Activated CD8-positive, alpha-beta memory T cell treated with anti-CD3 and anti-CD28 coated beads for 36 hours (primary cell): Measurements from ENCODE around the gene PCGF2. TPM values are rescaled to one million over a fixed set of nuclear protein-coding genes. Genes with fewer than 3 reads are reported as not detected.
"Not testable (repeated sequence)": the region's sequence is repeated elsewhere in the genome, so short reads cannot be mapped to it uniquely, and the experiment has no call there.

ENCODE experiments used
- CTCF ChIA-PET: fragments of 350-600 bp; sonication (Branson Sonifier 250); formaldehyde crosslinking; loops from one replicate; lab custom pipeline; 2021; ENCODE audit warnings: antibody characterized with exemption; lab: Charles Lee
- POLR2A ChIA-PET: fragments of 350-600 bp; sonication (Branson Sonifier 250); formaldehyde crosslinking; loops from one replicate; lab custom pipeline; 2021; ENCODE audit warnings: antibody characterized with exemption; lab: Charles Lee
- total RNA-seq, 2 experiments: library from RNA; stranded (reverse); gene quantifications; one replicate each; pipeline ENCODE4 v1.2.3, GENCODE V29; 2021

The PCGF2 gene
- total RNA-seq = 1 to 10 TPM; 1.2 to 1.4 TPM

- POLR2A ChIA-PET = no interaction called here
- CTCF ChIA-PET = no interaction called here
Measured at GRCh38 chr17:38748149-38748891, at the start of gene PCGF2. TSS of gene PCGF2 (minus strand) at chr17:38748336. CDS start at chr17:38740402, 7,934 bp downstream.

- ChIA-PET POLR2A (interaction anchor here (0.6 kb wide), 1 partner anchor 15 kb away, joined by 3 read pairs; no protein-coding TSS in a partner anchor), CTCF (no interaction called here)
Measured at GRCh38 chr17:38797828-38798227, 49.7 kb upstream of the PCGF2 start.

GRCh38 chr17:38797158-38797490 is 49.0 kb upstream of the PCGF2 start:
- CTCF ChIA-PET = no interaction called here
- POLR2A ChIA-PET = no interaction called here

- CTCF ChIA-PET = interaction anchor here (0.6 kb wide), 1 partner anchor 14 kb away, joined by 3 read pairs; no protein-coding TSS in a partner anchor
- POLR2A ChIA-PET = no interaction called here
Measured at GRCh38 chr17:38796451-38797157, 48.5 kb upstream of the PCGF2 start.

- POLR2A ChIA-PET = no interaction called here
Measured at GRCh38 chr17:38794221-38794620, 46.1 kb upstream of the PCGF2 start.

GRCh38 chr17:38791162-38791561 is 43.0 kb upstream of the PCGF2 start:
- ChIA-PET POLR2A (interaction anchor here (0.6 to 0.7 kb wide), 2 partner anchors 35 to 118 kb away, joined by 3 to 5 read pairs; no protein-coding TSS in a partner anchor), CTCF (interaction anchor here (0.6 to 1.0 kb wide), 2 partner anchors 11 to 299 kb away, joined by 3 read pairs; no protein-coding TSS in a partner anchor)

More at GRCh38 chr17:38794221-38794620, 46.1 kb upstream of the PCGF2 start:
- CTCF ChIA-PET = interaction anchor here (1.0 kb wide), 1 partner anchor 285 kb away, joined by 3 read pairs; no protein-coding TSS in a partner anchor

GRCh38 chr17:38790148-38790707 is 42.1 kb upstream of the PCGF2 start:
- CTCF ChIA-PET = interaction anchor here (1.0 kb wide), 1 partner anchor 11 kb away, joined by 3 read pairs; no protein-coding TSS in a partner anchor
- POLR2A ChIA-PET = not testable (repeated sequence)

GRCh38 chr17:38789185-38789584 is 41.0 kb upstream of the PCGF2 start:
- ChIA-PET POLR2A (no interaction called here), CTCF (no interaction called here)

GRCh38 chr17:38787999-38788398 is 39.9 kb upstream of the PCGF2 start:
- CTCF ChIA-PET = interaction anchor here (1.5 kb wide), 1 partner anchor 111 kb away, joined by 5 read pairs; no protein-coding TSS in a partner anchor

GRCh38 chr17:38786372-38786771 is 38.2 kb upstream of the PCGF2 start:
- POLR2A ChIA-PET = interaction anchor here (0.5 kb wide), 1 partner anchor 701 kb away, joined by 3 read pairs; no protein-coding TSS in a partner anchor
- CTCF ChIA-PET = interaction anchor here (1.5 kb wide), 1 partner anchor 109 kb away, joined by 5 read pairs; no protein-coding TSS in a partner anchor

More at GRCh38 chr17:38787999-38788398, 39.9 kb upstream of the PCGF2 start:
- POLR2A ChIA-PET = not testable (repeated sequence)

GRCh38 chr17:38783227-38783626 is 35.1 kb upstream of the PCGF2 start:
- CTCF ChIA-PET = no interaction called here

GRCh38 chr17:38779965-38780752 is 32.0 kb upstream of the PCGF2 start:
- ChIA-PET POLR2A (interaction anchor here (1.0 kb wide), 1 partner anchor 26 kb away, joined by 3 read pairs; no protein-coding TSS in a partner anchor), CTCF (interaction anchor here (0.7 kb wide), 1 partner anchor 10 kb away, joined by 3 read pairs; no protein-coding TSS in a partner anchor)

More at GRCh38 chr17:38783227-38783626, 35.1 kb upstream of the PCGF2 start:
- POLR2A ChIA-PET = no interaction called here

GRCh38 chr17:38777641-38778250 is 29.6 kb upstream of the PCGF2 start:
- CTCF ChIA-PET = no interaction called here
- POLR2A ChIA-PET = interaction anchor here (0.6 kb wide), 1 partner anchor 14 kb away, joined by 13 read pairs; no protein-coding TSS in a partner anchor

GRCh38 chr17:38773258-38773657 is 25.1 kb upstream of the PCGF2 start:
- CTCF ChIA-PET = no interaction called here
- POLR2A ChIA-PET = no interaction called here

GRCh38 chr17:38768417-38768816 is 20.3 kb upstream of the PCGF2 start:
- POLR2A ChIA-PET = no interaction called here
- CTCF ChIA-PET = no interaction called here

- POLR2A ChIA-PET = no interaction called here
- CTCF ChIA-PET = no interaction called here
Measured at GRCh38 chr17:38766341-38766740, 18.2 kb upstream of the PCGF2 start.

GRCh38 chr17:38762231-38762630 is 14.1 kb upstream of the PCGF2 start:
- POLR2A ChIA-PET = no interaction called here

GRCh38 chr17:38761612-38762011 is 13.5 kb upstream of the PCGF2 start:
- POLR2A ChIA-PET = interaction anchor here (0.6 kb wide), 1 partner anchor 14 kb away, joined by 3 read pairs; no protein-coding TSS in a partner anchor
- CTCF ChIA-PET = interaction anchor here (0.6 kb wide), 1 partner anchor 267 kb away, joined by 3 read pairs; no protein-coding TSS in a partner anchor

More at GRCh38 chr17:38762231-38762630, 14.1 kb upstream of the PCGF2 start:
- CTCF ChIA-PET = interaction anchor here (0.6 kb wide), 1 partner anchor 266 kb away, joined by 3 read pairs; no protein-coding TSS in a partner anchor
